HK-2 (cell line): ENCODE results near the gene TNS1.

Experiments
- DNase-seq: peaks from one replicate; pipeline ENCODE4 v3.0.0-alpha.2; 2018; ENCODE audit not compliant: unreplicated experiment

TNS1 gene

DNA sequence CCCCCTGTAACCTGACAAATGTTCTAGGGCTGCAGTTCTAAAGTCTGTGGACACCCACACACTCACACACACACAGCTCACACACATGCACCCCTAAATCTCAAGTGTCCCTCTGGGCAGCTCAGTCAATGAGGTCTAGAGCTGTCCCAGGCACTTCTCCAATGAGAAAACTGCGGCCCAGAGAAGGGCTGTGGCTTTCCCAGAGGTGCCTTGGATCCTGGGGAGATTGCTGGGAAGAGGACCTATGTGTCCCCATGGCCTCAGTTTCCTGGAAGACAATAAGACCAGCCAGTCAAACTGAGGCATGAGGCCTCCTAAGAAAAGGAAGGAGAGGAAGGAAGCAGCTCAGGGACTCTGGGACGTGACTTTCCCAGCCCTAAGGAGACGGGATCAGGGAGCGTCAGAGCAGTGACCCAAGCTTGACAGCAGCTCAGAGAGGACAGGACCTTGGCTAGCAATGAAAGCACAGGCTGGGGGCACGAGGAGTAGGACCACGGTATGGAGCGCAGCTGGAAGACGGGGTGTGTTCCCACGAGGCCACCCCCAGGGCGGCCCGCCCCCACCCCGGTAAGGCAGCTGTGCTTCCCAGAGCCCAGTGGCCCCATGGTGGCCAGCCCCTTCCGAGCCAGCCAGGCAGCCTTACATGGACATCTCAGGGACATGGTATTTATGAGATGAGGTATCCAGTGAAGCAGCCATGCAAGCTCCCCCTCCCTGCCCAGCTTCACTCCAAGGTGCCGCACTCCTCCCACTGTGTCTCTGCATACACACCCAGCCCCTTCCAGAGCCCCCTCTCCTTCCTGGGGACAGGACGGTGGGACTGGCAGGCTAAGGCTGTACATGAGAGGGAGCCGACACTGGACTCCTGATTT is 46.0 kb downstream of the TNS1 start:
- no peak for DNase-seq

DNA sequence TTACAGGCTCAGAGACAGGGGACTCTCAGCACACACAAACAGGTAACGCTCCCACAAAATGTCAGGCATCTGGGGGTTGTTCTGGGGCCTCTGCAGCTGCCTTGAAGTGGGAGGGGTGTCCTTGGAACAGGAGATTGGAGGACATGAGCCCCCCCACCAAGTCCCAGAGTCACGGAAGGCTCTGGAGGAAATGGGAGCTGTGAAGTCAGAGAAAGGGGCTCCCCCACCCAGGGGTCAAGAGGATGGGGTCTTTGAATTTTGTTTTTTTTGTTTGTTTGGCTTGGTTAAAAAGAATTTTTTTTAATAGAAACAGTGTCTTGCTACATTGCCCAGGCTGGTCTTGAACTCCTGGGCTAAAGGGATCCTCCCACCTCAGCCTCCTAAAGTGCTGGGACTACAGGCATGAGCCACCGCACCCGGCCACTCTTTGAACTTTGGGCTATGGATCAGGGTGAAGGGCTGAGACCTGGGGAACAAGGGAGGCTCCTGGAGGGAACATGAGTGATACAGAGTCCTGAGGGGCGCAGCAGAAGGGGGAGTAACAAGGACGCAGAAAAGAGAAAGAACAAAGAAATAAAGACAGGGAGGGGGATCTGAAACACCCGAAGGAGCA is 46.8 kb downstream of the TNS1 start:
- DNase-seq, result no peak

DNA sequence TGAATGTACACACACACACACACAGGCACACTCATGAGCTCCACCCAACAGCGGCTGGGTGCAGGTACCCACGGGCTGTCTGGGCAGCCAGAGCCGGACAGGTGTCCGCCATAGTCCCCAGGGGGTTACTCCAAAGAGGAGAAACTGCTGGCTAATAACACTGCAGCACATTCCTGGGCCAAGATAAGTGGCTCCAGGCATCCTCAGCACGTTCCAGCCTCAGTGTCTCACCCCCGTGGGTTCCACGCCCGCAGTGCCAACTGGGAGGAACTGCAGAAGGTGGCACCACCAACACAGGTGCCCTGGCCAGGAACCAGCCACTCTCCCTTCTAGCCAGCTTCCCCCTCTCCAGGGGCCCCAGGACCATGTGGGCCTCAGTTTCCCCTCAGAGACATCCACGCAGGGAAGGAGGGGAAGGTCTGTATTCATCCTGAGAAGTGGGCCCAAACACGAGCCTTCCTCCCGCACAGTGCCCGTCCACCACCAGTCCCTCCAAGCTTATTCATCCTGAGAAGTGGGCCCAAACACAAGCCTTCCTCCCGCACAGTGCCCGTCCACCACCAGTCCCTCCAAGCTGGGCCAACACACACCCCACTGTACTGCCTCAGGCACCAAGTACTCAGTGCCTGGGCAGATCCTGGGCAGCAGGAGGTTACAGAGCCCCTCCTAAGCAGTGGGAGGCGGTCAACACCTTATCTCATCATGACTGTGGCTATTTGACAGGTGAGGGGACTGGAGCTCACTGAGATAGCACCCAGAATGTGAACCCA is 47.6 kb downstream of the TNS1 start:
- no peak for DNase-seq

DNA sequence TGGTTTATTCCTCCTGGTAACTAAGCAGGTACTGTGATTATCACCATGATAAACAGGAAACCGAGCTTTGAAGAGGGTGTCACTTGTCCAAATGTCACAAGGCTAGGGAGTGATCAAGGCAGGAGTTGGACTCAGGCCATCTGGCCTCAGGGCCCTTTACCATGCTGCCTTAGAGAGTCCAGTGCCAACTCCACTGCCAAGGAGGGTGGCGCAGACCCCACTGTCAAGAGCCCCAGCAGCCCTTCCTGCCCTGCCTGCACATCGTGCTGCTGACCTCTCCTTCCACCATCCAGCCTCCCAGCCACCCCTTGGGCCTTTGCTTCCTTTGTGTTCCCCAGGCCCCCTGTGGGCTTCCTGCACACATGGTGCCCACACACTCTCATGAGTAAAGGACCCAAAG is 48.3 kb downstream of the TNS1 start:
- no peak for DNase-seq

DNA sequence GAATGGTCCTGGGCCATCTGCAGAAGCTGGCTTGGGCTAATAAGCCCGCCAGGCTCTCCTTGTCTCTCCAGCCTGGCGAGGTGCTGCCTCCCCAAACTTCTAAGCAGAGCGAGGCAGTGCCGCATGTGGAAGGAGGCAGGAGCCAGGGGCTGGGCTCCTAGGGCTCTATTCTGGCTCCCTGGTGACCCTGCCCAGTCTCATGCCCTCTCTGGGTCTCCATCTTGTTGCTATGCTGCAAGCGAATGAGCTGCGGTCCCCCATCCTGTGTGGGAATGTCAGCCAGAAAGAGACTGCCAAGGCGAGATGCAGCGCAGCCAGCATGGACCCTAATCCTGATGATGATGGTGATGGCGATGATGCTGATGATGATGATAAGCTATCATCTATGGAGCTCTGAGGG is 48.7 kb downstream of the TNS1 start:
- DNase-seq, result no peak

DNA sequence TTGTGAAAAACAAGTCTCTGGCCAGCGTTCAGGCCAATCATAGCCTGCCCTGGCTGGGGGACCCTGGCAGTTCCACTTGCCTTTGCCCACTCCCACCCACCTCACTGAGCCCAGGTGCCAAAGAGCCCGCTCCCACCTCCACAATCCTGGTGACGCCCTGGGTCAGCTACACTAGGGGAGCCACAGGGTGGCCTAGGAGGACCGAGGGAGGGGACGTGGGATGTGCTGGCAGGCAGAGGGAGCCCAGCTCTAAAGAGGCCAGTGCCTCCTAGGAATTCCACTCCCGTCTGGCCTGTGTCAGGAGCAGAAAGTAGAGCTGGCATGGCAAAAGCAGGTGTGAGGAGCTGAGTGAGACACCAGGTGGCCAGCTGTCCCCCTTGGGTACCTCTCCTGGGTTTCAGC is 49.3 kb downstream of the TNS1 start:
- DNase-seq, result no peak

DNA sequence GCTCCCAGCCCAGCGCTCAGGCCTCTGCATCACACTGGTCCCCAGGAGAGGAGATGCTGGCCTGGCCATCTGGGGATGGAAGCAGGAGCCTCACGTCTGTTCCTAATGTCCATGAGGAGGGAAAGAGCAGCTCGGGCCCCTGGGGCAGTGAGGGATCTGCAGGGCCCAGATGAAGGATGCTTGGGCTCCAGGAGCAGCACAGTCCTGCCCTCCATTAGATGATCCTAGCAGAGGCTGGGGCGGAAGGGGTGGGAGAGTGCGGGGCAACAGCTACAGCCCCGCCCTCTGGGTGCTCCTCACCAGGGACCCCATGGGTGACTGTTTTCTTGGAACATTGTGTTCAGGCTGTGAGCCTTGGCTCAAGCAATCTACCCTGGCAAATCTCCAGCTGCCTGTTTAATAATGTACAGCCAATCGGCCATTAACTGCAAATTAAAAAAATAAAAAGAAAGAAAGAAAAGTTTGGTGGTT is 49.7 kb downstream of the TNS1 start:
- no peak for DNase-seq

DNA sequence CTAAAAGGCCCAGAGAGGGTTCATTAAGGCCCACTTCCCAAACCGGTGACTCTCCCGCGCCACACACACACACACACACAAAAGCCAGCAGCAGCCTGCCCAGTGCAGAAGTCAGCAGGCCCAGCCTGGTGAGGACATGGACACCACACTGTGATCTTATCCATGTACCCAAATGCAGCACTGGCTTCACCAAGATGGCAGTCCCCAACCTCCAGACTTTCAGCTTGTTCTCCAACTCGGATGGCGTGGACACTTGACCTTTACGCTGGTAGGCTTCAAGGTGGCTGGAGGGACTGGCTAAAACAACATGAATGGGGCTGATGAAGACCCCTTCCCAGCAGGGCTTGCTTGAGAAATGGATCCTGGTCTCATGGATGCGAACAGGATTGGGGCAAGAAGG is 50.4 kb downstream of the TNS1 start:
- no peak for DNase-seq

DNA sequence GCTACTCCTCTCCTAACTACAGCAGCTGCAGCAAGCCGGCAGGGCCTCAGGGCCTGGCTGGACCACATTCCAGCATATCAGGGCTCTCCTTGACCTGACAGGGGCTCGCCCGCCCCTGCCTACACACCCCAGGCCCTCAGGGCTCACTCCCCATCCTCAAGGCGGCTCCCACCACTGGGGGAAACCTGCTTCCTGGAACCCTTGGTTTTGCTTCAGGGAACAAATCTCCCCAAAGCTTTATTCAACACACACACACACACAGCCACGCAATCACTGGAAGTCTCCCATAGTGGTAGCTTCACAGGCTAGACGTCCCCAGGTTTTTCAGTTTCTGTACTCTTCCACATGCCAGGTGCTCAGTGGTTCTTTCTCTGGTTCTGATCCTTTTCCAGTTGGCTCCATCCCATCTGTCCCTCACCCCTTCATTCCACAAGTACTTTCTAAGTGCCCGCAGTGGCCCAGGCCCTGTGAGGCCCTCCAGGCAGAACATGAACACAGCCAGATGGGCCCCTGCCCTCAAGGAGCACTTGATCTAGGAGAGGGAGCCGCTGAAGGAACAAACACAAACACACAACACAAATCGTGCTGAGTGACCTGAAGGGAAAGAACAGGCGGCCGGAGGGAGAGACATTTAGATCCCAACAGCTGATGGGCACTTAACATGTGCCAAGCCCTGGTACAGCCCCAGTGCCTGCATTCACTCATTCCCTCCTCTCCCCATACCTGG is 51.1 kb downstream of the TNS1 start:
- DNase-seq, result no peak

DNA sequence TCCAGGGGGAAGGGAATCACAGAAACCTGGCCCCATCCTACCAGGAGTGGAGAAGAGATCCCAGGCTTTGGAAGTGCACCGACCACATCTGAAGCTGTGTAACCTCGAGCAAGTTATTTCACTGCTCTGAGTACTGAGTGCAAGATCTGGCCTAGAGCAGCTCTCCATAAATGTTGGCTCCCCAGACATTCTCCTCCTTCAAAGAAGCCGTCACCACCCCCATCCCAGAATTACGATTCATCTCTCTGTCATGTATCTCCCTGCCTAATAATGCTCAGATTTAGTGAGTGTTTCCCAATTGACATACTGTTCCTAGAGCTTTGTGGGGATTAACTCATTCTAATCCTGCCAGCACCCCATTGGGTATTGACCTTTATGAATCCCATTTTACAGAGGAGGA is 51.7 kb downstream of the TNS1 start:
- DNase-seq, result no peak

DNA sequence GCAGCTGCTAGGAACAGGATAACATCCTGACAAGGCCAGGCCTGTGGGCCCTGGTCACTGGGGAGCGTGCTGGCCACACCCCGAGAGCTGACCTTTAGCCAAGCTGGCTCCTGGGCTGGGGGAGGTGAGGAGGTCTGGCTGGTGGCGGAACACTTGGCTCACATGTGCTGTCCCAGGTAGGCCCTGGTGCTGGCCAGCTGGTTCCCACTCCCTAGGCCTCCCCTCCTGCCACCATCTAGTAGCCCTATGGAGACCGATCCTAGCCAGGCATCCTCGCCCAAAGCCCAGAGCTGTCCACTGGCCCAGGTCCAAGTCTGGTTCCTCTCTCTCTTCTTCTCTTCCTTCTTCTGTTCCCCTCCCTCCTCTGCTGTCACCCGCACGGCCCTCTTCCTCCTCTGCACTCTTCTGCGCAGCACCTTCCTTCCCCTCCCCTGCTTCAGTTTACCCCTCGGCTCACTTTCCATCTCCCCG is 52.4 kb downstream of the TNS1 start:
- DNase-seq, result no peak

DNA sequence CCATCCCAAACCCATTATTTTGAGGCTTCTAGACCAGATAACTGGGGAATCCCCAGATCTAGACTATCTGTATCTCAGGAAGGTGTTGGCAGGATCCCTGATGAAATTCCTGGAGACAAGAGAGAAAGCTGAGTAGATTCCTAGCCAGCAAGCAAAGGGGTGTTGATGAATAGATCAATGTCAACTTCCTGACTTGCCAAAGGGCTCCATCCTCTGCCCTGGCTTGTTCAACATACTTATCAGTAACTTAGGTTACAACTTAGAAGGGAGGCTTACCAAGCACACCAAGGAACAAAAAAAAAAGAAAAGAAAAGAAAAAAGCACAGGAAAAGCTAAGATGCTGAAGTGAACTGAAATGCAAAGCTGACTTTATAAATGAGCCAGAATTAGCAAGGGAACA is 53.3 kb downstream of the TNS1 start:
- no peak for DNase-seq

DNA sequence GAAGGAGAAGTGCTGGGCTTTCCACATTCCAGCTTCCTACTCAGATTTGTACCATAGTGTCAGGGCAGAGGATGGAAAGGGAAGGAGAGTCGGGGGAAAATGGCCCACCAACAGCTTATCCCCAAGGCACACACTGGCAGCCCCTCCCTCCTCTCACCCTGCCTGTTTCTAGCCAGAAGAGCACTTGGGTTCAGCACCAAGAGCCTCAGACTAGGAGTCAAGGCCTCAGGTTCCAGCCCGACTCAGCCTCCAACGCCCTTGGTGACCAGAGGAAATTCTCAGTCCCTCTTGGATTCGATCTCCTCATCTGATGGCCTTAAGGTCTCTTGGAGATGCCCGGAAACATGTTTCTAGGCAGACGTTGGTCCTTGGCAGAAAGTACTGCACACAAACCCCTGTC is 53.9 kb downstream of the TNS1 start:
- no peak for DNase-seq

DNA sequence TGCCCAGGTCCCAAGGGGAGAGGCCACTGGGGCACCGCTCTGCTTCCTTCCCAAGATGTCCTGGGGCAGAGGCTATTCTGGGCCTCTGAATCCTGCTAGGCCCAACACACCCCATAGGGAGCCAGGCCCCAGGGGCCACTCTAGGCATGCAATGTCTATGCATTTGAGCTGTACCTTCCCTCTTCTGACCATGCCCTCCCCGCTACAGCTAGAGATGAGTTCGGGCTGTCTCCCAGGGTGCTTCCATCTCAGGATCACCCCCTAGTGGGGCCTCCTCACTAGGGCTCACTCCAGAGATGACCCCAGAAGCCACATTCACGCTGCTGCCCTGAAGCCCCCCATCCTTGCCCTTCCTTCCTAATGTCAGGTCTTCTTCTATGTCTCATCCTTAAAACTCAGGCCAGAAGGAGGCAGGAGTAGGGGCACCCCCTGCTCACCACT is 54.4 kb downstream of the TNS1 start:
- DNase-seq, result no peak

DNA sequence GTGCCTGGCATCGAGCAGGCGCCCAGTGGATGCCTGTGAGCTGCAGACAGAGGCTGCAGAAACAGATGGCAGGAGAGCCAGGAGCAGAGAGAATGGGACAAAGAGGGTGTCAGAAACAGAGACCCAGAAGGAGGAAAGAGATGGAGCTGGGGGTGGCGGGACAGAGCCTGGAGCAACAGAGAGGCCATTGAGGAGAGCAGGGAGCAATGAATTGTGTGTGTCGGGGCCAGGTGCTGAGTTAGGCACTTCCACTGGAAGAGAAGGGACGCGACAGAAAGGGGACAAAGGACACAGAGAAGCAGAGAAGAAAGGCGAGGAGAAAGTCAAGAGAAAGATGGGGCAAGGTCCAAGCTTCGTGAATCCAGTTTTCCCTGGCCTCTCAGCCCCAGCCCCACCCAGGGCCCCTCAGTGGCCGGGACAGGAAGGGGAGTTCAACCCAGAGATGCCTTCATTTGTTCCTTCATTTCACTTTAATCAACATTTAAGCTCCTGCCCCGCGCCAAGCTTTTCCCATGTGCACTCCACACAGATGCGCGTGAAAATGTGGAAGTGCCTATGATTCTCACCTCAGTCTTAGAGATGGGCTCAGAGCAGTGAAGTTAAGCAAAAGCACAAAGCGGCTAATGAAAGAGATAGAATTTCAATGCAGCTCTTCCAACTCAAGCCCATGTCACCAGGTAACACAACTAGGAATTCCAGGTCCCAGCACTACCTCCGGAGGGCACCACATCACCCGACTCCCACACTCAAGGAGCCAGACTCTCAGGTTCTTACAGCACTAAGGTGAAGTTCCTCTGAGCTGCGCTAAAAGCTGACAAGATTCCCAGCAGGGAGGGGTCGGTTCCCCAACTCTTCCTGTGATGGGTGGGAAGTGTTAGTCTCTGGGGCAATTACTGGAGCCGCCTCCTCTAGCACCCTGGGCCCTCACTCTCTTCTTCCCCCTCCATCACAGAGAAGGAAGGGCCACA is 55.1 kb downstream of the TNS1 start:
- DNase-seq, result no peak

DNA sequence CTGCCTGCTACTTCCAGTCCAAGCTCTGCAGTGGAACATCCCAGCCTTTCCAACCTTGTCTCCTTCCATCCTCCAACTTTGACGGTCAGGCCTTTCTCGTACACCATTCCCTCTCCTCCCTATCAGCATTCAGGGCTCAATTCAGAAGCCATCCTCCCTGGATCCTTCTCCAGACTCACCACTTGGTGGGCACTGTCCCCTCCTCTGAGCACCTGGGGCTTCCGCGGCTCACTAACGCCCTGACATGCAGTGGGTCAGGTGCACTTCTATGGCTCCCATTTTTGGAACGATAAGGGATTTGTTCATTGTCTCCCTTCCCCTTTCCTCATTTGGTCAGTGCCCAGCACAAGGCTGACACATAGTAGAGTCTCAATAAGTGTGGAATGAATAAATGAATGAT is 56.7 kb downstream of the TNS1 start:
- no peak for DNase-seq

DNA sequence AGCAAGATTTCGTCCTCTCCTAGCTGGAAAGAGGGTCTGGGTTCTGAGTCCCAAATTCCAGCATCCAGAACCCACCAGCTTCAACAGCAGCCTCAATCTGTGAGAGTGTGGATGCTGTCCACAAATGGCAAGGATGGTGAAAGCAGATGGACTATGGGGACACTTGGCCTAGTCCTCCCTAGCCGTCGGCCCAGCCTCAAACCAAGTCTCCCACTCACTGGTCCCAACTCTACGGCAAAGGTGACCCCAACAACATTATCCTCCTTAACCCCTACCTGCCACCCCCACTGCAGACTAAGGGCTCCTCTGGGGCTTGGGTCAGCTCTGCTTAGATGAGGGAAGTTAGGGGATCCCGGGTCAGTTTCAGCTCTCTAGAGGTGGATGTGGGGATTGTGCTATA is 57.3 kb downstream of the TNS1 start:
- no peak for DNase-seq

DNA sequence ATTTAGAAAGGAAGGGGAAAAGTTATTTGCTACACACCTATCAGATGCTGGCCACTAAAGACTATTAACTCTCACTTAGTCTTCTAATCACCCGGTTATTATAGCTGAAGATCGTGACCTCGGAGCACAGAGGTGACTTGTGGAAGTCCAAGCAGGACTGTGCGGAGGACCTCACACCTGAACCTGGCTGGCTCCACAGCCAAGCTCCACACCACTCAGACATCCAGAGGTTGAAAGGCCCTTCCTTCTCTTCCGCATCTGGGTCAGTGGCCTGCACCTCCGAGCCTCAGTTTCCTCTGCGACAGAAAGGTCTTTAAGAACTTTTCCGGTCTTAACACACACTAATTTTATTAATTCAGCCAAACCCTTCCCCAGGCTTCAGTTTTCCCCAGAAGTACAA is 57.9 kb downstream of the TNS1 start:
- DNase-seq, result no peak

DNA sequence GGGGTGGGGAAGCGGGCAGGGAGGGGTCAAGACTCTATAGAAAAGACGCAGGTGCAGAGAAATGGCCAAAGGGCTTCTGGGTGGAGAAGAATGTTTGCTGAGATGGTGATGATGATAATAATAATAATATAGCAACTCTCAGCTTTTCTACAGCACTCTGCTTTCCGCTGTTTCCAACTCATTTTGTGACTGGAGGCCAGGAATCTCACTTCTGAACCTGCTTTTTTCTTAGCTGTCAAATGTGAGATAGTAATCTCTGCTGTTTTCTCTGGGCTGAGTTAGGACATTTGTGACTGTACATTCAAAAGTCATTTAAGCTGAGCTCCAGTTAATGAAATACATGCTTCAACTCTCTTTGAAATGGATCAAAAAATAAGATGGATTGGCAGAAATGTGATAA is 58.4 kb downstream of the TNS1 start:
- no peak for DNase-seq

DNA sequence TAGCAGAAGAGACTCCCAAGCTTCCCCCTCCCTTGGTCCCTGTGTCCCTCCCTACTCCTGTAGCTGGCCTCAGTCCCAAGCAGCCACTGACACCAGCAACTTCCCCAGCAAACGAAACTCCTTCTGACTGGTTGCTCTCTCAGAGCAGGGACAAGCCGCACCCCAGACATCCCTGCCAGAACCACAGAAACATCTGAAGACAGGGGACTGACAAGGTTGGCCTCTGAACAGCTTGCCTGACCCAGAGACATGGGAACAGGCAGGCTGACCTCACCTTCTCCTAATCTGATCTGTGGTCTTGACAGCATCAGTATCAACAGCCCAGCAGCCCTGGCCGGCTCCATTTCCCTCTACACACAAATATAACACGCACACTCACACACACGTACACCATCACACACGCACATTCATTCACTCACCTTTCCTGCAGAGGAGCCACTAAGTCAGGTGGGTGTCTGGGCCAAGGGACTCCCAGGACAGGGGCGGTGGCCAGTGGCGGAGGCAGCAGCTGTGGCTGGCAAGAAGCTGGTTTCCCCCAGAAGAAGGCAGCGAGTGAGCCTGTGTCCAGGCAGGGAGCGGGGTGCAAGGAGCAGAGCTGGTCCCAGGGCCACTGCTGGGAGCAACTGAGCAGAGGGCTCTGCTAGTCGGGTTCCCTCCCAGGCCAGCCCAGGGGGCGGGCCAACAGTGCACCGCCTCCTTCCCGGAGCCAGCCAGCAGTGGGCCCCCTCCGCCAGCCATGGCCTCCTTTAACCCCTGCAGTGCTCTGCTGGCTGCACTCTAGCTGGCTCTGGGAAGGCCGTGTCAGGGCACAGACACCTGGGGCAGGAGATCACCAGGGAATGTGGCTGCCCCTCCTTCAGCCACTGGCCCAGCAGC is 59.1 kb downstream of the TNS1 start:
- peak; percentile 82 for DNase-seq
